OCI-LY7 (cell line): Measurements from ENCODE around the gene TARP.

Experiments
- BruUV-seq: library from RNA; stranded (reverse); fragments of 400-500 nt; replicated peaks from 2 replicates; lab custom pipeline; 2021; lab: Mats Ljungman, UMichigan
- CTCF ChIA-PET: fragments of 300-600 bp; sonication (Branson Sonifier 250); formaldehyde crosslinking; loops from one replicate; lab custom pipeline; 2022; ENCODE audit warnings: antibody characterized with exemption; ENCODE audit not compliant: unreplicated experiment; lab: Charles Lee
- POLR2A ChIA-PET: fragments of 300-600 bp; sonication (Branson Sonifier 250); formaldehyde crosslinking; loops from one replicate; lab custom pipeline; 2022; ENCODE audit warnings: antibody characterized with exemption; lab: Charles Lee
- DNase-seq: peaks from one replicate; pipeline ENCODE4 v3.0.0-alpha.2; 2015; ENCODE audit warnings: low spot score
- H2AFZ ChIP-seq: fragments of 200-600 bp; sonication (generic), shearing (Covaris generic); 2 replicates; pipeline ENCODE4 v1.6.1; 2014; ENCODE audit warnings: mild to moderate bottlenecking, antibody characterized with exemption, low read length, moderate library complexity
- H3K27ac ChIP-seq: fragments of 200-600 bp; sonication (generic); 2 replicates; pipeline ENCODE4 v1.5.1; 2014; ENCODE audit warnings: mixed run types, low read depth, mild to moderate bottlenecking, moderate library complexity, low read length, inconsistent platforms; ENCODE audit not compliant: poor library complexity, severe bottlenecking
- H3K36me3 ChIP-seq: fragments of 200-600 bp; sonication (generic); 2 replicates; pipeline ENCODE4 v1.6.1; 2014; ENCODE audit warnings: mild to moderate bottlenecking, antibody characterized with exemption, low read length, moderate library complexity, mixed read lengths; ENCODE audit not compliant: insufficient read depth
- H3K4me1 ChIP-seq: fragments of 200-600 bp; sonication (generic); 2 replicates; pipeline ENCODE4 v1.5.1; 2014; ENCODE audit warnings: mild to moderate bottlenecking, low read length; ENCODE audit not compliant: insufficient read depth, poor library complexity, severe bottlenecking
- H3K4me2 ChIP-seq: fragments of 200-600 bp; sonication (generic); 2 replicates; pipeline ENCODE4 v1.6.1; 2014; ENCODE audit warnings: mild to moderate bottlenecking, low read length
- H3K4me3 ChIP-seq: fragments of 200-600 bp; sonication (generic); 2 replicates; pipeline ENCODE4 v1.5.1; 2014; ENCODE audit warnings: mild to moderate bottlenecking, low read depth, low read length; ENCODE audit not compliant: poor library complexity, severe bottlenecking
- H3K79me2 ChIP-seq: fragments of 200-600 bp; sonication (generic); 2 replicates; pipeline ENCODE4 v1.6.1; 2016; ENCODE audit warnings: low read depth, mild to moderate bottlenecking, low read length, moderate library complexity, mixed read lengths; ENCODE audit not compliant: insufficient read depth
- H3K9me2 ChIP-seq: fragments of 200-600 bp; sonication (generic); 2 replicates; pipeline ENCODE4 v1.6.1; 2016; ENCODE audit warnings: mild to moderate bottlenecking, low read length, mixed read lengths; ENCODE audit not compliant: insufficient read depth
- H3K9me3 ChIP-seq: fragments of 200-600 bp; sonication (generic); 2 replicates; pipeline ENCODE4 v1.6.1; 2014; ENCODE audit warnings: mild to moderate bottlenecking, mixed run types, low read length, mixed read lengths
- H4K20me1 ChIP-seq: fragments of 200-600 bp; sonication (generic); 2 replicates; pipeline ENCODE4 v1.6.1; 2014; ENCODE audit warnings: mild to moderate bottlenecking, antibody characterized with exemption, low read length, moderate library complexity, mixed read lengths; ENCODE audit not compliant: insufficient read depth
- EZH2phosphoT487 ChIP-seq: fragments of 200-600 bp; sonication (generic); IDR thresholded peaks from 2 replicates; pipeline ENCODE4 v1.6.1; 2018; ENCODE audit warnings: low read depth, borderline replicate concordance, mild to moderate bottlenecking, mixed run types, antibody characterized with exemption, low read length, moderate library complexity, mixed read lengths
- intact Hi-C: fragments of 100-400 bp; cut with micrococcal nuclease; formaldehyde crosslinking; loops from one replicate; pipeline ENCODE4 v1.10.0; 2022; ENCODE audit not compliant: unreplicated experiment
- TF ChIP-seq, protein P1 (sequence below): fragments of 200-600 bp; sonication (generic); conservative IDR thresholded peaks from 2 replicates; pipeline ENCODE4 v1.5.1; 2014; ENCODE audit warnings: mild to moderate bottlenecking, antibody characterized with exemption, low read length, moderate library complexity, mixed read lengths

The TARP gene

DNA sequence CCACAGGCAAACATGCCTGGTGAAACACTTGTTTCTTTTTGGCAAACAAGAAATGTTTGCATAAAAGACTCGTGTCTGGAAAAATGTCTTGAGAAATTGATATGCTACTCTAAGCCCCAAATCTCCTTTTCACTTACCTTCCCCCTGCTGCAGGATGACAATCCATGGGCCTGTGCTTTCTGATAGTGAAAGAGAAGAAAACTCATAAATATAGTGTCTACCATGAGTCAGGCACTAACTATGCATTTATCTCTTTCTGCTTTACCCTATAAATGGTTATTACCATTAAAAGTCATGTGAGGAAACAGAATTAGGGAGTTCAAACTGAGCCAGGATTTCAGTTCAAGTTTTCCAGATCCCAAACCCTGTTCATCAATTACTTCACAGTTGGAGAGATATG is 6.6 kb upstream of the TARP start:
- no peaks in the 10 kb centered on the region for H3K79me2 ChIP-seq
- no peak overlapping the region for H3K27ac ChIP-seq

GRCh38 chr7:38276096-38276877 is 2.9 kb upstream of the TARP start:
- H3K4me1 ChIP-seq: no peaks in the 10 kb centered on the region
- no peak overlapping the region for H3K4me2 ChIP-seq
- POLR2A ChIA-PET: interaction anchor here (1.0 kb wide), 1 partner anchor 21 kb away, joined by 3 read pairs; no protein-coding TSS in a partner anchor
- H3K9me2 ChIP-seq: no peaks in the 10 kb centered on the region
- no peak for TF ChIP-seq EZH2phosphoT487
- TF ChIP-seq, protein P1, sequence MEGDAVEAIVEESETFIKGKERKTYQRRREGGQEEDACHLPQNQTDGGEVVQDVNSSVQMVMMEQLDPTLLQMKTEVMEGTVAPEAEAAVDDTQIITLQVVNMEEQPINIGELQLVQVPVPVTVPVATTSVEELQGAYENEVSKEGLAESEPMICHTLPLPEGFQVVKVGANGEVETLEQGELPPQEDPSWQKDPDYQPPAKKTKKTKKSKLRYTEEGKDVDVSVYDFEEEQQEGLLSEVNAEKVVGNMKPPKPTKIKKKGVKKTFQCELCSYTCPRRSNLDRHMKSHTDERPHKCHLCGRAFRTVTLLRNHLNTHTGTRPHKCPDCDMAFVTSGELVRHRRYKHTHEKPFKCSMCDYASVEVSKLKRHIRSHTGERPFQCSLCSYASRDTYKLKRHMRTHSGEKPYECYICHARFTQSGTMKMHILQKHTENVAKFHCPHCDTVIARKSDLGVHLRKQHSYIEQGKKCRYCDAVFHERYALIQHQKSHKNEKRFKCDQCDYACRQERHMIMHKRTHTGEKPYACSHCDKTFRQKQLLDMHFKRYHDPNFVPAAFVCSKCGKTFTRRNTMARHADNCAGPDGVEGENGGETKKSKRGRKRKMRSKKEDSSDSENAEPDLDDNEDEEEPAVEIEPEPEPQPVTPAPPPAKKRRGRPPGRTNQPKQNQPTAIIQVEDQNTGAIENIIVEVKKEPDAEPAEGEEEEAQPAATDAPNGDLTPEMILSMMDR: no peak
- H3K79me2 ChIP-seq: no peaks in the 10 kb centered on the region
- CTCF ChIA-PET: no interaction called here
- H3K4me3 ChIP-seq: no peak overlapping the region
- no TSS peak for BruUV-seq
- intact Hi-C loops: no loop called here
- no peak overlapping the region for H3K27ac ChIP-seq
- H4K20me1 ChIP-seq: no peaks in the 10 kb centered on the region
- H3K9me3 ChIP-seq: no peaks in the 10 kb centered on the region
- DNase-seq: no peak
- no peaks in the 10 kb centered on the region for H3K36me3 ChIP-seq
- no peak overlapping the region for H2AFZ ChIP-seq

More for the DNA sequence above, 6.6 kb upstream of the TARP start:
- intact Hi-C loops: no loop called here
- TF ChIP-seq, protein P1: no peak
- no peak for TF ChIP-seq EZH2phosphoT487
- Histone ChIP-seq H3K9me2 (no peaks in the 10 kb centered on the region), H3K9me3 (no peaks in the 10 kb centered on the region), H4K20me1 (no peaks in the 10 kb centered on the region), H3K4me3 (no peak overlapping the region), H2AFZ (no peak overlapping the region), H3K4me2 (no peak overlapping the region), H3K4me1 (no peaks in the 10 kb centered on the region), H3K36me3 (no peaks in the 10 kb centered on the region)
- ChIA-PET CTCF (no interaction called here), POLR2A (no interaction called here)
- BruUV-seq: no TSS peak
- DNase-seq: no peak

DNA sequence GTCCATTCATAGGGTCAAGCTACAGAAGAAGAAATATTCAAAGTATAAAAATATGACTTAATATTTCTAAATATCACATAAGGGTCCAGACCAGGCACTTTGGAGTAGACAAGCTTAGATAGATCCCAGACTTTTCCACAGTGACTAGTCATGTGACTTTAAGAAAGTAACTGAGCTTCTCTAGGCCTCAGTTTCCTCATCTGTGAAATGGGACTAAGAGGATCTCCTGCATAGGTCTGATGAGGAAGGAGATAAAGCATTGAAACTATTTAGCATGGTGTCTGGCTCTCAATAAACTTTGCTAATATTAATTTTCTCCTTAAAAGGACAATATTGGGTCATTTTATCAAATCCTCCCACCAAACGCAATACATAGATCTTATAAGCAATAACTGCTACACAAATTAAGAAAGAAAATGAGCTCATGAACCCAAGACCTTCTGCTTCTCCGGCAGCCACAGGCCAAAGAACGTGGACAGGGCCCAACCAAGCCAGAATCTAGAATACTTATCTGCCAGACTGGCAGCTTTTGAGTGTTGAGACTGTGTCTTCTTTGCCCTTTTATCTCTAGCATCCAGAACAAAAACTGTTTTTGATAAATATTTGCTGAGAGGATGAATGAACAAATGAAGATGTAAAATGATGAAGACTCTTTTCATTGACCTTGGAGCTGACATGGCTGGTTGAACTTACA is 1.6 kb upstream of the TARP start:
- H3K4me2 ChIP-seq: no peak overlapping the region
- no peaks in the 10 kb centered on the region for H3K4me1 ChIP-seq
- intact Hi-C loops: no loop called here
- no peaks in the 10 kb centered on the region for H3K9me2 ChIP-seq
- no peak overlapping the region for H2AFZ ChIP-seq
- BruUV-seq: no TSS peak
- POLR2A ChIA-PET: no interaction called here
- H4K20me1 ChIP-seq: no peaks in the 10 kb centered on the region
- DNase-seq: no peak
- H3K4me3 ChIP-seq: no peak overlapping the region
- H3K36me3 ChIP-seq: no peaks in the 10 kb centered on the region
- H3K27ac ChIP-seq: no peak overlapping the region
- no peaks in the 10 kb centered on the region for H3K9me3 ChIP-seq
- CTCF ChIA-PET: no interaction called here
- TF ChIP-seq, protein P1: no peak
- TF ChIP-seq EZH2phosphoT487: no peak
- H3K79me2 ChIP-seq: no peaks in the 10 kb centered on the region
